ENCODE results near the gene TLE1. TPM values are rescaled to one million over a fixed set of nuclear protein-coding genes. Genes with fewer than 3 reads are reported as not detected.
"Not testable (repeated sequence)": the region's sequence is repeated elsewhere in the genome, so short reads cannot be mapped to it uniquely, and the experiment has no call there.

Gene TLE1
- total and polyA plus RNA-seq, 8 donors, result 23.7 to 136 (median 58.7) TPM

DNA sequence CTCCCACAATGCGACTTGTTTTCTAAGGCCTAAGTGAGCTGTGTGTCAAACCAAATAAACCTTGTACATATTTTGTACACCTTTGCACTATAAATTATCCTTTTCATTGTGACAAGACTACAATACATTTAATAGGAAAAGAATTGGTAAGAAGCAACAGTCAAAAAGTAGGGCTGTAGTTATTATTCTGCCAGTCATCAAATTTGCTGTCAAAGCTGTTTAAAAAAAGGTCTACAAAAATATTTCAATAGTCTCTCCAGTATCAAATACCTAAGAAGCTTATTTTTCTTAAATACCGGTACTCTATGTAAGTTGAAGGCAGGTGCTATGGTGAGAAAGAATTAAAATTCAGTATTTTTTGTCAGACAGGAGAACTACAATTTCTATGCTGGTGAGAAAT lies 40.5 kb downstream of the TLE1 start:
- no peak overlapping the region for H3K27ac ChIP-seq
- peaks cover 0 to 47% (median 32%) of the 10 kb centered on the region in 4 donors for H3K36me3 ChIP-seq
- H3K27me3 ChIP-seq, result no peaks in the 10 kb centered on the region
- intact Hi-C loops (cut with DNase I; ENCODE audit: low total_unique reads), result no loop called here
- H3K4me1 ChIP-seq, result peaks cover 0 to 14% (median 6%) of the 10 kb centered on the region in 4 donors
- H3K9me3 ChIP-seq, result no peaks in the 10 kb centered on the region
- no peak overlapping the region for H3K4me3 ChIP-seq
- 60 to 96% (median 95%) methylated on average over 2 of the region's 2 CpGs for WGBS, 5 donors
- TF ChIP-seq EP300 (IDR thresholded peaks at IDR 0.05), result no peak
- TF ChIP-seq, protein P1, sequence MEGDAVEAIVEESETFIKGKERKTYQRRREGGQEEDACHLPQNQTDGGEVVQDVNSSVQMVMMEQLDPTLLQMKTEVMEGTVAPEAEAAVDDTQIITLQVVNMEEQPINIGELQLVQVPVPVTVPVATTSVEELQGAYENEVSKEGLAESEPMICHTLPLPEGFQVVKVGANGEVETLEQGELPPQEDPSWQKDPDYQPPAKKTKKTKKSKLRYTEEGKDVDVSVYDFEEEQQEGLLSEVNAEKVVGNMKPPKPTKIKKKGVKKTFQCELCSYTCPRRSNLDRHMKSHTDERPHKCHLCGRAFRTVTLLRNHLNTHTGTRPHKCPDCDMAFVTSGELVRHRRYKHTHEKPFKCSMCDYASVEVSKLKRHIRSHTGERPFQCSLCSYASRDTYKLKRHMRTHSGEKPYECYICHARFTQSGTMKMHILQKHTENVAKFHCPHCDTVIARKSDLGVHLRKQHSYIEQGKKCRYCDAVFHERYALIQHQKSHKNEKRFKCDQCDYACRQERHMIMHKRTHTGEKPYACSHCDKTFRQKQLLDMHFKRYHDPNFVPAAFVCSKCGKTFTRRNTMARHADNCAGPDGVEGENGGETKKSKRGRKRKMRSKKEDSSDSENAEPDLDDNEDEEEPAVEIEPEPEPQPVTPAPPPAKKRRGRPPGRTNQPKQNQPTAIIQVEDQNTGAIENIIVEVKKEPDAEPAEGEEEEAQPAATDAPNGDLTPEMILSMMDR (IDR thresholded peaks at IDR 0.05), result no peak
- no peak for TF ChIP-seq POLR2AphosphoS5 (IDR thresholded peaks at IDR 0.05)
- no peak for TF ChIP-seq POLR2A (IDR thresholded peaks at IDR 0.05)
- DNase-seq, result no peak

DNA sequence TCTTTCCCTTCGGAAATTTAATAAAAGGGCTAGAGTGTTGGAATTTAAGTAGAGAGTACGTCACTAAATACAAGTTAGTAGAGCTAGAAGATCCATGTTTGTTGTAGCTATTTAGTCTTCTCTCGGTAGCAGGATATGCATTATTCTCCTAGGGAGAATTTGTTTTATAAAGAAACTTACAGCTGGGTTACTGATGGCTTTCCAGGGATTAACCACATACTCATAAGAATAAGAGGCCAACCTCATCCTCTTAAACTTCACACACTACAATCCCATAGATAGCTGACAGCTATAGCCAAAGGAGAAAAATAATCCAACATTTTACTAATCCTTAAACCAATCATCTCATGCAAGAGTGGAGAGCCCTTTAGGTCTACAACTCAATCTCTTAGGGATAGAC lies 43.0 kb downstream of the TLE1 start:
- peaks cover 0 to 51% (median 42%) of the 10 kb centered on the region in 4 donors for H3K36me3 ChIP-seq
- H3K4me1 ChIP-seq, result peaks cover 0 to 12% (median 2%) of the 10 kb centered on the region in 4 donors
- no peaks in the 10 kb centered on the region for H3K27me3 ChIP-seq
- no peak for DNase-seq
- WGBS, 5 donors, result 79 to 89% (median 82%) methylated on average over 3 of the region's 3 CpGs
- intact Hi-C loops (cut with DNase I; ENCODE audit: low total_unique reads), result no loop called here
- TF ChIP-seq, protein P1 (IDR thresholded peaks at IDR 0.05), result no peak
- H3K4me3 ChIP-seq, result no peak overlapping the region
- H3K9me3 ChIP-seq, result no peaks in the 10 kb centered on the region
- no peak overlapping the region for H3K27ac ChIP-seq

DNA sequence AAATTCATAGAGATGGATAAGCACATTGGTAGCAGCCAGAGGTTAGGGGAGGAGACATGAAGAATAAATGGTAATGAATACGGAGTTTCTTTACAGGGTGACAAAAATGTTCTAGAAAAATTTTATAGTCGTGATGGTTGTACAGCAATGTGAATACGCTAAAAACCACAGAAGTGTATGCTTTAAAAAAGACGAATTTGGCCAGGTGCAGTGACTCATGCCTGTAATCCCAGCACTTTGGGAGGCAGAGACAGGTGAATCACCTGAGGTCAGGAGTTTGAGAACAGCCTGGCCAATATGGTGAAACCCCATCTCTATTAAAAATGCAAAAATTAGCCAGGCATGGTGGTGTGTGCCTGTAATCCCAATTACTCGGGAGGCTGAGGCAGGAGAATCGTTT lies 44.8 kb downstream of the TLE1 start:
- intact Hi-C loops (cut with DNase I; ENCODE audit: low total_unique reads), result not testable (repeated sequence)

DNA sequence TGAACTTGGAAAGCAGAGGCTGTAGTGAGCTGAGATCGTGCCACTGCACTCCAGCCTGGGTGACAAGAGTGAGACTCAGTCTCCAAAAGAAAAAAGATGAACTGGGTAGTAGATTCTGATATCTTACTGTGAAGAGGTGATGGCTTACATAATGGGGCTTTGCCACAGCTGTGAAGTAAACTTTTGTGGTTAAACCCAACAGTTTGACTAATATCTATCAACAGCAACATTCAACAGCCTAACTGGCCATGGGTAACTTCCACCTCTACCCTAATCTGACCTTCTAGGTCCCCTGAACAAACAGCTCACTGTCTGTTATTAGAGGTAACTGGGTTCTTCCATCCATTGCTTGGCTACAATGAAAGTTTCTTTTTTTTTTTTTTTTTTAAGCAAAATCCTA lies 52.1 kb downstream of the TLE1 start:
- 88 to 94% (median 91%) methylated on average over 1 of the region's 1 CpG for WGBS, 5 donors
- no peak overlapping the region for H3K27ac ChIP-seq
- no peaks in the 10 kb centered on the region for H3K9me3 ChIP-seq
- TF ChIP-seq POLR2AphosphoS5 (IDR thresholded peaks at IDR 0.05), result no peak
- no peak for TF ChIP-seq EP300 (IDR thresholded peaks at IDR 0.05)
- TF ChIP-seq, protein P1 (IDR thresholded peaks at IDR 0.05), result no peak
- no peak for TF ChIP-seq POLR2A (IDR thresholded peaks at IDR 0.05)
- peaks cover 0 to 34% (median 15%) of the 10 kb centered on the region in 4 donors for H3K4me1 ChIP-seq
- no peak overlapping the region for H3K4me3 ChIP-seq
- H3K27me3 ChIP-seq, result no peaks in the 10 kb centered on the region
- H3K36me3 ChIP-seq, result peaks cover 8 to 45% (median 32%) of the 10 kb centered on the region in 4 donors
- intact Hi-C loops (cut with DNase I; ENCODE audit: low total_unique reads), result no loop called here
- DNase-seq, result no peak

More for the DNA sequence above, 44.8 kb downstream of the TLE1 start:
- not testable (repeated sequence) for H3K4me3 ChIP-seq, H3K27me3 ChIP-seq, H3K27ac ChIP-seq, H3K9me3 ChIP-seq, DNase-seq, H3K4me1 ChIP-seq
- H3K36me3 ChIP-seq, result peaks cover 0 to 35% (median 26%) of the 10 kb centered on the region in 4 donors
- 73 to 84% (median 77%) methylated on average over 6 of the region's 6 CpGs for WGBS, 5 donors

DNA sequence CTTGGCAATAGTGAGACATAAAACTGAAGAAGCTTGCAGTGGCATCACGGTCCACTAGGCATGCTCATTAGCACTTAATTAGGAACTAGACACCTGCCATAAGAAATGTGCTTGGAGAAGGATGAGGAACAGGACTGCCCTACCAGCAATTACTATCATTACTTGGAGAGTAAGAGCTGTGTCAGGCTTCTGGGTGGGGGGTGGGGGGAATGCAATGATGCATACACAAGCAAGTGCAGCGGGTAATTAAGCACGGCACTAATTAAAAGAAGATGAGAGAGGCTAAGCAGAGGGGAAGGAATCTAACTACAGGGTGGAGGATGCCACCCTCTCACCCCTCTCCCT lies 53.1 kb downstream of the TLE1 start:
- no peak for DNase-seq
- Histone ChIP-seq H3K36me3 (peaks cover 8 to 52% (median 33%) of the 10 kb centered on the region in 4 donors), H3K4me3 (no peak overlapping the region), H3K27ac (no peak overlapping the region), H3K9me3 (no peaks in the 10 kb centered on the region), H3K27me3 (no peaks in the 10 kb centered on the region), H3K4me1 (peaks cover 0 to 34% (median 15%) of the 10 kb centered on the region in 4 donors)
- 89 to 97% (median 91%) methylated on average over 3 of the region's 3 CpGs for WGBS, 5 donors
- TF ChIP-seq EP300 (IDR thresholded peaks at IDR 0.05) (no peak), POLR2A (IDR thresholded peaks at IDR 0.05) (no peak), POLR2AphosphoS5 (IDR thresholded peaks at IDR 0.05) (no peak)
- TF ChIP-seq, protein P1 (IDR thresholded peaks at IDR 0.05), result no peak
- intact Hi-C loops (cut with DNase I; ENCODE audit: low total_unique reads), result no loop called here

Measured in stomach (tissue), 9 donors.